ENCODE measurements around the gene ERICH6.

ERICH6 gene

GRCh38 chr3:150703756-150704344 is at the start of gene ERICH6:
Gene ERICH6, minus strand, starts transcription at chr3:150703920. Its CDS starts 22 bp downstream, at chr3:150703898.
- H3K27ac Mint-ChIP-seq = peak within 1 kb of the TSS; percentile 89 to 95 (median 93)
- TF ChIP-seq CTCF (IDR thresholded peaks at IDR 0.05; ENCODE audit: unreplicated experiment in 3 of 3) = peak in 1 of 3 experiments; percentile 20
- H3K9me3 Mint-ChIP-seq = peaks cover 9% of the 10 kb centered on the region
- H3K36me3 Mint-ChIP-seq (ENCODE audit: low read depth) = peaks cover 18% of the 10 kb centered on the region
- H3K4me3 Mint-ChIP-seq = peak within 1 kb of the TSS; percentile 94 to 97 (median 94)
- no peaks in the 10 kb centered on the region for H3K4me1 Mint-ChIP-seq
- H3K27me3 Mint-ChIP-seq (ENCODE audit: low read depth) = no peaks in the 10 kb centered on the region

GRCh38 chr3:150751781-150752263 is 48.1 kb upstream of the ERICH6 start:
- H3K27me3 Mint-ChIP-seq (ENCODE audit: low read depth) = no peaks in the 10 kb centered on the region
- H3K4me3 Mint-ChIP-seq = no peak overlapping the region
- peaks cover 5% of the 10 kb centered on the region for H3K36me3 Mint-ChIP-seq (ENCODE audit: low read depth)
- H3K27ac Mint-ChIP-seq = peak overlapping the region in 1 of 3 experiments; percentile 66
- peaks cover 5% of the 10 kb centered on the region for H3K4me1 Mint-ChIP-seq
- no peak for TF ChIP-seq CTCF (IDR thresholded peaks at IDR 0.05; ENCODE audit: unreplicated experiment in 3 of 3)
- H3K9me3 Mint-ChIP-seq = no peaks in the 10 kb centered on the region

DNA sequence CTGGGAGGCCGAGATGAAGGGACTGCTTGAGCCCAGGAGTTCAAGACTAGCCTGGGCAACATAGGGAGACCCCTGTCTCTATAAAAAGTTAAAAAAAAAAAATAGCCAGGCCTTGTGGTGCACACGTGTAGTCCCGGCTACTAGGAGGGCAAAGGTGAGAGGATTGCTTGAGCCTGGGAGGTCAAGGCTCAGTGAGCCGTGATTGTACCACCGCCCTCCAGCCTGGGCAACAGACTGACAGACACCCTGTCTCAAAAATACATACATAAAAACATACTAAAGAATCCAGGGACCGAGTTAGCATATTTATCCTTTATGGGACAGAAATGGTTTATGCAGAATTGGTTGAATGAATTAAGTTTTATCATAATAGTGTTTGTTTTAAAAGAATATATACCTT is 45.5 kb upstream of the ERICH6 start:
- peaks cover 12% of the 10 kb centered on the region for H3K4me1 Mint-ChIP-seq
- H3K27me3 Mint-ChIP-seq (ENCODE audit: low read depth) = peaks cover 3% of the 10 kb centered on the region
- no peak overlapping the region for H3K4me3 Mint-ChIP-seq
- no peak for TF ChIP-seq CTCF (IDR thresholded peaks at IDR 0.05; ENCODE audit: unreplicated experiment in 3 of 3)
- H3K27ac Mint-ChIP-seq = peak overlapping the region in 1 of 3 experiments; percentile 63
- H3K36me3 Mint-ChIP-seq (ENCODE audit: low read depth) = peaks cover 5% of the 10 kb centered on the region
- no peaks in the 10 kb centered on the region for H3K9me3 Mint-ChIP-seq

- Mint-ChIP-seq H3K27me3 (ENCODE audit: low read depth) (peaks cover 3% of the 10 kb centered on the region), H3K4me3 (no peak overlapping the region), H3K27ac (peak overlapping the region in 1 of 3 experiments; percentile 8), H3K36me3 (ENCODE audit: low read depth) (peaks cover 5% of the 10 kb centered on the region), H3K9me3 (no peaks in the 10 kb centered on the region), H3K4me1 (peaks cover 18% of the 10 kb centered on the region)
- TF ChIP-seq CTCF (IDR thresholded peaks at IDR 0.05; ENCODE audit: unreplicated experiment in 3 of 3) = no peak
Observed at GRCh38 chr3:150748684-150749047, 44.9 kb upstream of the ERICH6 start.

- H3K4me3 Mint-ChIP-seq = no peak overlapping the region
- H3K36me3 Mint-ChIP-seq (ENCODE audit: low read depth) = peaks cover 3% of the 10 kb centered on the region
- peaks cover 22% of the 10 kb centered on the region for H3K4me1 Mint-ChIP-seq
- H3K27me3 Mint-ChIP-seq (ENCODE audit: low read depth) = peaks cover 3% of the 10 kb centered on the region
- no peak for TF ChIP-seq CTCF (IDR thresholded peaks at IDR 0.05; ENCODE audit: unreplicated experiment in 3 of 3)
- H3K27ac Mint-ChIP-seq = peak overlapping the region in 1 of 3 experiments; percentile 8
- no peaks in the 10 kb centered on the region for H3K9me3 Mint-ChIP-seq
Observed at GRCh38 chr3:150747886-150748683, 44.4 kb upstream of the ERICH6 start.

All from nephron (organoid).